Measurements from ENCODE around the gene THAP4.

DNA sequence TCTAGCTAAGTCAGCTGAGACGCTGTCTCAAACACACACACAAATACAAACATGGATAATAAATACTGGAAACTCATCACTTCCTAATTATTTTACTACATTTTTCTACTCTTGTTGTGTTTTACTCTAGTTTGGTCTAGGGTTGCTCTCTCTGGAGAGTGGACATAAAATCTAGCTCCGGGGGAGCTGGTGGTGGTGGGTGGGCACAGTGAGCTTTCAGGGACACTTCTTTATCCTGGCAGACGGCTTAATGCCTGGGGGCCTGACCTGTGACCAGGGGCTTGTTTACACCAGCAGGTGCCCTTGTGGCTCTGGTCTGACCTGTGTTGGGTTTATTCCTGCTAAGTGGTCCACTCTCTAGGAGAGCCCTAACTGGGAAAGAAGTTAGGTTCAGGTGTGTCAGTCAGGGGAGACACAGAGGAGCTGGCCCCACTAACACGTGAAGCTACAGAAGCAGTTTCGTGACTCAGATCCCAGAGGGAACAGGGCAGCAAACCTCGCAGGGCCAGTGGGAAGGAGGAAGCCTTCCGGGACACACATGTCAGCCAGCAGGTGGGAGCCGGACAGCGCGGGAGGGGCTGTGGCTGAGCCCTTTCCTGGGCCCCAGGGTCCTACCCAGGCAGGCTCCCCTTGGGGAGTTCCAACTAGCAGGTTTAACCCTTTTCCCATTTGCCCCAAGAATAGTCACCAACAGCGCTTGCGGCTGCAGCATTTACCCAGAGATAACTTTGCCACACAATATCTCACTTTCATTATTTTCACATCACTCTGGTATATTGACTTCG, 100.9 kb downstream of the THAP4 start:
- TF ChIP-seq, protein P1, sequence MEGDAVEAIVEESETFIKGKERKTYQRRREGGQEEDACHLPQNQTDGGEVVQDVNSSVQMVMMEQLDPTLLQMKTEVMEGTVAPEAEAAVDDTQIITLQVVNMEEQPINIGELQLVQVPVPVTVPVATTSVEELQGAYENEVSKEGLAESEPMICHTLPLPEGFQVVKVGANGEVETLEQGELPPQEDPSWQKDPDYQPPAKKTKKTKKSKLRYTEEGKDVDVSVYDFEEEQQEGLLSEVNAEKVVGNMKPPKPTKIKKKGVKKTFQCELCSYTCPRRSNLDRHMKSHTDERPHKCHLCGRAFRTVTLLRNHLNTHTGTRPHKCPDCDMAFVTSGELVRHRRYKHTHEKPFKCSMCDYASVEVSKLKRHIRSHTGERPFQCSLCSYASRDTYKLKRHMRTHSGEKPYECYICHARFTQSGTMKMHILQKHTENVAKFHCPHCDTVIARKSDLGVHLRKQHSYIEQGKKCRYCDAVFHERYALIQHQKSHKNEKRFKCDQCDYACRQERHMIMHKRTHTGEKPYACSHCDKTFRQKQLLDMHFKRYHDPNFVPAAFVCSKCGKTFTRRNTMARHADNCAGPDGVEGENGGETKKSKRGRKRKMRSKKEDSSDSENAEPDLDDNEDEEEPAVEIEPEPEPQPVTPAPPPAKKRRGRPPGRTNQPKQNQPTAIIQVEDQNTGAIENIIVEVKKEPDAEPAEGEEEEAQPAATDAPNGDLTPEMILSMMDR (IDR thresholded peaks at IDR 0.05): no peak
- no peak for TF ChIP-seq POLR2AphosphoS5 (IDR thresholded peaks at IDR 0.05)
- TF ChIP-seq POLR2A (IDR thresholded peaks at IDR 0.05): no peak
- TF ChIP-seq EP300 (IDR thresholded peaks at IDR 0.05): no peak

All from stomach (tissue), 4 donors.